Parathyroid adenoma (tissue), 2 donors: ENCODE measurements around the gene EPS8.
A peak's percentile ranks its signal among the peaks of the same experiment; 100 is the strongest.

Experiments used
- H2AFZ ChIP-seq: fragments of 300-600 bp; sonication (generic); one replicate; pipeline ENCODE4 v1.7.0; 2017; ENCODE audit warnings: antibody characterized with exemption, mild to moderate bottlenecking
- H3K27ac ChIP-seq: fragments of 300-600 bp; sonication (generic); one replicate; pipeline ENCODE4 v1.7.0; 2017
- H3K27me3 ChIP-seq: fragments of 300-600 bp; sonication (generic); one replicate; pipeline ENCODE4 v1.7.0; 2017; ENCODE audit warnings: low read length; ENCODE audit not compliant: control insufficient read depth, insufficient read depth
- H3K36me3 ChIP-seq: fragments of 300-600 bp; sonication (generic); one replicate; pipeline ENCODE4 v1.7.0; 2017; ENCODE audit warnings: low read length; ENCODE audit not compliant: control insufficient read depth, insufficient read depth
- H3K4me1 ChIP-seq: fragments of 300-600 bp; sonication (generic); one replicate; pipeline ENCODE4 v1.7.0; 2017; ENCODE audit warnings: control low read depth
- H3K4me2 ChIP-seq: fragments of 300-600 bp; sonication (generic); one replicate; pipeline ENCODE4 v1.7.0; 2017; ENCODE audit warnings: low read length
- H3K4me3 ChIP-seq: fragments of 300-600 bp; sonication (generic); one replicate; pipeline ENCODE4 v1.7.0; 2017; ENCODE audit warnings: low read depth, low read length
- H3K79me2 ChIP-seq: fragments of 300-600 bp; sonication (generic); one replicate; pipeline ENCODE4 v1.7.0; 2017; ENCODE audit warnings: control low read depth
- H3K9ac ChIP-seq: fragments of 300-600 bp; sonication (generic); one replicate; pipeline ENCODE4 v1.7.0; 2017; ENCODE audit warnings: mild to moderate bottlenecking
- H3K9me3 ChIP-seq: fragments of 300-600 bp; sonication (generic); one replicate; pipeline ENCODE4 v1.7.0; 2017; ENCODE audit warnings: low read length; ENCODE audit not compliant: control insufficient read depth
- CTCF ChIP-seq: fragments of 300-600 bp; sonication (generic); IDR thresholded peaks from one replicate; pipeline ENCODE4 v1.7.0; 2017; ENCODE audit warnings: antibody characterized with exemption, mild to moderate bottlenecking
- donor health status: primary hyperparathyroidism.

The EPS8 gene

DNA sequence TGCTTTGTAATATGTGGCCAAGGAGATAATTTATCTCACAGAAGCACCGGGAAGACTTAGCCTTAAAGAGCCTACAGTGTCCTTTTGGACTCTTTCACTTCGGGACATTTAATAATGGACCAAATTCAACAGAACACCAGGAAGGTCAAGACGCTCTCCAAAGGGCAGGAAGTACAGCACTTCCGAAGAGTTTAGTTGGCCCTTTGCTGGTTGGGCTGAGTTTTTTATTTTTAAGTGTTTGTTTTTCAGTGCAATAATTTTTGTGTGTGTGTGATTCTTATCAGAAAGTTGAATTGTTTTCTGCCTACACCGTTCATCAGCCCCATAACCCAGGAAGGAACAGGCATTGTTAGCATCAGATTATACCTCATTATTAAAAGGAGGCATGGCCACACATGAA is 193.0 kb downstream of the EPS8 start:
- H3K9me3 ChIP-seq, result no peaks in the 10 kb centered on the region
- no peak overlapping the region for H3K4me3 ChIP-seq
- no peaks in the 10 kb centered on the region for H3K4me1 ChIP-seq
- H3K36me3 ChIP-seq, result no peaks in the 10 kb centered on the region
- H3K79me2 ChIP-seq, result no peaks in the 10 kb centered on the region
- H2AFZ ChIP-seq, result no peak overlapping the region
- no peak overlapping the region for H3K4me2 ChIP-seq
- TF ChIP-seq CTCF, result no peak
- H3K27me3 ChIP-seq, result no peaks in the 10 kb centered on the region
- no peak overlapping the region for H3K9ac ChIP-seq
- H3K27ac ChIP-seq, result peak overlapping the region; percentile 16

GRCh38 chr12:15592934-15593333 is 196.3 kb downstream of the EPS8 start:
- Histone ChIP-seq H3K4me3 (no peak overlapping the region), H3K79me2 (no peaks in the 10 kb centered on the region), H3K4me2 (no peak overlapping the region), H3K36me3 (no peaks in the 10 kb centered on the region), H3K4me1 (peaks cover 4% of the 10 kb centered on the region), H3K9ac (no peak overlapping the region), H2AFZ (no peak overlapping the region), H3K27me3 (no peaks in the 10 kb centered on the region), H3K27ac (no peak overlapping the region), H3K9me3 (no peaks in the 10 kb centered on the region)
- no peak for TF ChIP-seq CTCF

DNA sequence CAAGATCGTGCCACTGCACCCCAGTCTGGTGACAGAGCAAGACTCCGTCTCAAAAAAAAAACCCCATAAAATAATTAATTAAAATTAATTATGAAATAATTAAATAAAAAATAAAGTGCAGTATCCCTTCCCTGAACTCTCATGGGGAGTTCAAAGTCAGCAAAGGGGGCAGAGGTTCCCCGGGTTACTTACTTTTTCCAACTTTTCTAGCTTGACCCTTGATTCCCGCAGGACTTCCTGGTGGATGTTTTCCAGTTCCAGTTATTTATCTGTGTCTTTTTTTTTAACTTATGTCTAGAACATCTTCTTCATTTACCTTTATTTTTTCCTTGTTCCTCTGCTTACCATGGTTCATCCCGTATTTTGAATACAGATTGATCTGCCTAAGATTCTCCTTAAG is 197.4 kb downstream of the EPS8 start:
- no peak for TF ChIP-seq CTCF
- Histone ChIP-seq H3K79me2 (no peaks in the 10 kb centered on the region), H3K4me3 (no peak overlapping the region), H3K4me2 (no peak overlapping the region), H3K27me3 (no peaks in the 10 kb centered on the region), H2AFZ (no peak overlapping the region), H3K27ac (no peak overlapping the region), H3K36me3 (no peaks in the 10 kb centered on the region), H3K4me1 (peaks cover 4% of the 10 kb centered on the region), H3K9ac (no peak overlapping the region), H3K9me3 (no peaks in the 10 kb centered on the region)

- Histone ChIP-seq H3K4me2 (peak overlapping the region; percentile 75), H3K36me3 (no peaks in the 10 kb centered on the region), H3K9ac (no peak overlapping the region), H3K4me3 (peak overlapping the region; percentile 43), H3K79me2 (no peaks in the 10 kb centered on the region), H3K9me3 (no peaks in the 10 kb centered on the region), H3K27ac (no peak overlapping the region), H3K4me1 (peaks cover 4% of the 10 kb centered on the region), H3K27me3 (no peaks in the 10 kb centered on the region), H2AFZ (peak overlapping the region; percentile 90)
- peak; percentile 93 for TF ChIP-seq CTCF
These were observed 198.9 kb downstream of the EPS8 start for GRCh38 chr12:15590180-15590826.

GRCh38 chr12:15589328-15590032 is 199.7 kb downstream of the EPS8 start:
- no peak for TF ChIP-seq CTCF
- H3K27ac ChIP-seq, result no peak overlapping the region
- no peak overlapping the region for H3K9ac ChIP-seq
- H3K4me3 ChIP-seq, result no peak overlapping the region
- no peaks in the 10 kb centered on the region for H3K27me3 ChIP-seq
- H2AFZ ChIP-seq, result peak overlapping the region; percentile 90
- no peak overlapping the region for H3K4me2 ChIP-seq
- no peaks in the 10 kb centered on the region for H3K9me3 ChIP-seq
- H3K36me3 ChIP-seq, result no peaks in the 10 kb centered on the region
- H3K4me1 ChIP-seq, result peaks cover 4% of the 10 kb centered on the region
- H3K79me2 ChIP-seq, result no peaks in the 10 kb centered on the region
